NCI-H1436 treated with DMSO at 0.1 percent for 48 hours (cell line): ENCODE results near the gene ASNSD1.
A peak's percentile ranks its signal among the peaks of the same experiment; 100 is the strongest.
"Not testable (repeated sequence)": the region's sequence is repeated elsewhere in the genome, so short reads cannot be mapped to it uniquely, and the experiment has no call there.

Experiments
- DNase-seq: peaks from one replicate; lab custom pipeline; 2025; lab: John Stamatoyannopoulos, UW

The ASNSD1 gene

DNA sequence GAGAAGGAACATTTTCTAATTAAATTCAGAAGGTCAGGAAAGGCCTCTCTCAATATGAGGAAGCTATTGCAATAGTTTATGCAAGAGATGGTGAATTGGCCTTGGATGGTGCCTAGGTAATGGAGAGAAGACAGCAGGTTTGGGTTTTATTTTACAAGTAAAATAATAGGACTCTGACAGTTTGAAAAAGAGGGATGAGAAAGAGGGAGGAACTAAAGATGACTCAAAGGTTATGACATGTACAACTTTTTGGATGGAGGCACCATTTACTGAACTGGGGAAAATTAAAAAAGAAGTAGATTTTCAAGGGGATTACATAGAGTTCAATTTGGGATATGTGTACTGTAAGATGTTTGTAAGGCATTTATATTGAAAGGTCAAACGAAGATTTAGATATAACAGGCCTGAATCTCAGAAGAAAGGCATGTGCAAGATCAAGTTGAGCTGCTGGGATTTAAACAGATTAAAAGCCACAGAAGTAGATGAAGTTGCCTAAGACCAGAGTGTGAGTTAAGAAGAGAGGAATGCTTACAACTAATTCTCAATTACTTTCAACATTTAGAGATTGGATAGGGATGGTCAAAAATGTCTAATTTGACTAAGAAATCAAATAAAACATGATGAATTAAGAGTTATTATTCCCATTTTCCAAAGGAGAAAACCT, 12.3 kb upstream of the ASNSD1 start:
- no peak for DNase-seq

GRCh38 chr2:189651284-189651683, 10.0 kb upstream of the ASNSD1 start:
- no peak for DNase-seq

GRCh38 chr2:189653464-189653863, 7.8 kb upstream of the ASNSD1 start:
- not testable (repeated sequence) for DNase-seq

- DNase-seq = no peak
Observed at GRCh38 chr2:189654641-189655040, 6.6 kb upstream of the ASNSD1 start.

DNA sequence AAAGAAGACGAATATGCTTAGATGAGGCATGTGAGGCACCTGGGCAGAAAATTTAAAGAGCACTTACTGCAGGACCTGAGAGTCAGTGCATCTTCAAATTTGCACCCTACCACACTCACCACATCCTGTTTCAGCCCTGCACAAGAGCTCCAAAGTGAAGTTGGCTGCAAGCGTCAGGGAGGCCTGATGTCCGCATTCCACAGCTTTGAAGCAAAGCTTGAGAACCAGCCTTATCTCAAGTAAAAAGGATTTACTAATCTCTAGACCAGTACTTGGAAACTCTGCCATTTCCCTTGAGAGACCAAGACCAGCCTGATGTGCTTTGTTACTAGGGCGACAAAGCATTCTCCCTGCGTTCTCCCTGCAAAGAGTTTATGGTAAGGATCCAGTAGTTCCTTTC, 3.4 kb upstream of the ASNSD1 start:
- DNase-seq = no peak

- DNase-seq = no peak
Observed at GRCh38 chr2:189658306-189659212, 2.7 kb upstream of the ASNSD1 start.

- DNase-seq = no peak
Observed at GRCh38 chr2:189659734-189660133, 1.5 kb upstream of the ASNSD1 start.

DNA sequence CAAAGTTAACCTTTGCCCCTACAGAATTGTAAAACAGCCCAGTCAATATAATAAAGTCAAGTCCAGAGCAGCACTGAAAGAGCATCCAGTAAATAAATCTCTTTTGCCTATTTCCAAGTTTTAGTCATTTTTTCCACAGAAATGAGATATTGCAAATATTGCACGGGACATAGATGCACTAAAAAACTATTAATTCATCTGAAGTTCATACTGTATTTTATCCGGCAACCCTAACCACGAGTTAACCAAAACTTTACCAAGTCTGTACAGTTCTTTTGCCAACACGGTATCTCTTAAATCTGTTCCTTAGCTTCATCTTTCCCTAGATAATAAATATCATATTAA, 484 bp upstream of the ASNSD1 start:
- no peak for DNase-seq

GRCh38 chr2:189661957-189662321, 680 bp downstream of the ASNSD1 start:
- DNase-seq = no peak

DNA sequence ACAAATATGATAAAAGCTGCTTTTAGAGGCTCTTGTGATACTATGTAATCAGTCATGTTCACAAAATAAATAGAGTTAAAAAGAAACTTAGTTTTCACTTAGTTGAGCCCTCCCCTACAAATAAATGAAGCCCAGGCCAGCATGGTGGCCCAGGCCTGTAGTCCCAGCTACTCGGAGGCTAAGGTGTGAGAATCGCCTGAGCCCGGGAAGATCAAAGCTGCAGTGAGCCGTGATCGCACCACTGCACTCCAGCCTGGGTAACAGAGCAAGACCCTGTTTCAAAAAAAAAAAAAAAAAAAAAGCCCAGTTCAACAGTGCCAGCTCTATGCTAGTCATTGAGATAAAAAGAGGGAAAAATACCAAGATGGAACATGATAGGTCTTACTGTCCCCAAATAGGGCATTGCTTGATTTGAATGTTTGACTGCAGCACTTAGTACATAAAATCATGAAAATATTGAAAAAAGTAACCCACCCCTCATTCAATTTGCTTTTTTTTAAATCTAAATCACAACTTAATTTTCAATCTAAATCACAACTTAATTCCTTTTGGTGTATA, 1.5 kb downstream of the ASNSD1 start:
- DNase-seq = no peak

GRCh38 chr2:189663319-189663718, 2.1 kb downstream of the ASNSD1 start:
- not testable (repeated sequence) for DNase-seq

DNA sequence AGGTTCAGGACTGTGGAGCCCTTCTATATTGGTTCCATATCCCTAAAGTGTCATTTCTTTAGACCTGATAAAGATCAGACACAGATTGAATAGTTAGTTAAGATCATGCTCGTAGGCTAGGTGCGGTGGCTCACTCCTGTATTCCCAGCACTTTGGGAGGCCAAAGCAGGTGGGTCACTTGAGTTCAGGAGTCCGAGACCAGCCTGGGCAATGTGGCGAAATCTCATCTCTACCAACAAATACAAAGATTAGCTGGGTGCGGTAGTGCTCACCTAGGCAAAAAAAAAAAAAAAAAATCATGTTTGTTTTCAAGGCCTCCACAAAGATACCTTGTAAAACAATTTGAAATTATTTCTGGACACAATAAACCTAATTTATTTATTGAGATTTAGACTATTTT, 8.7 kb downstream of the ASNSD1 start:
- DNase-seq = no peak

DNA sequence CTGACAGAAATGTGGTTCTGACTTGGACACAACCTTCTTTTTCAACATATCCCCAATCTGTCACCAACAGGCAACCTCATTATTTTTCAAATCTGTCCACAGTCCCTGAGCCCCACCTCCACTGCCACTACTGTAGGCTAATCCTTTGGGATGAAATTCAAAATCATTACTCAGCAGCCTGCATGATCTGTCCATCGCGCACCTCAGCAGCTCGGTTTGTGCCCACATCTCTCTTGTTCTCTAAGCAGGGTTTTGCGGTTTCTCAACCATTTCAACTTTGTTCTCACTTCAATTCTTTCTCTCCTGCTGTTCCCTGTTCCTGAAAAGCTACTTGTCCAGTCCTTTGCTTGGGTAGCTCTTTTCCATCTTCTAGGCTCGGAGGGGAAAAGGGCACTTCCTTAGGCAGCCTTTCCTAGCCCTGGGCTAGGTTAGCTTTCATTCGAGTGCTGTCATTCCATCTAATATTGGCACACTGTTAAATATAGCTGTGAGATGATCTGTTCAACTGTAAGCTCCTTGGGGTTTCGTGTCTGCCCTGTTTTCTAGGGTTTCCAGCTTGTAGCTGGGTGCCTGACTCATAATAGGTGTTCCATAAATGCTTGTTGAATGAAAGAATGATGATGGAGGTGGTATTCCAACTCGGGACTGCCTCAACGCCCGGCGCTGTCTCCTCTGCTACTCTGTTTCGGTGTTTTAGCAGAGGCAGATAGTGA, 12.6 kb downstream of the ASNSD1 start:
- no peak for DNase-seq

- DNase-seq = peak; percentile 45
Observed at GRCh38 chr2:189674374-189675112, 13.3 kb downstream of the ASNSD1 start, which contains the start of gene ANKAR. ANKAR (plus strand) TSS chr2:189674670; CDS start chr2:189676491, 1,821 bp downstream.

- no peak for DNase-seq
Observed at GRCh38 chr2:189676471-189676870, 15.2 kb downstream of the ASNSD1 start.

DNA sequence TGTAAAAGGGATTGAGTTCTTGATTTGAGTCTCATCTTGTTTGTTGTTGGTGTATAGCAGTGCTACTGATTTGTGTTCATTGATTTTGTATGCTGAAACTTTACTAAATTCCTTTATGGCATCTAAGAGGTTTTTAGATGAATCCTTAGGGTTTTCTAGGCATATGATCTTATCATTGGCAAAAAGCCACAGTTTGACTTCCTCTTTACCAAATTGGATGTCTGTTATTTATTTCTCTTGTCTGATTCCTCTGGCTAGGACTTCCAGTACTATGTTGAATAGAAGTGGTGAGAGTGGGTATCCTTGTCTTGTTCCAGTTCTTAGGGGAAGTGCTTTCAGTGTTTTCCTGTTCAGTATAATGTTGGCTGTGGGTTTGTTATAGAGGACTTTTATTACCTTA, 18.0 kb downstream of the ASNSD1 start:
- no peak for DNase-seq

DNA sequence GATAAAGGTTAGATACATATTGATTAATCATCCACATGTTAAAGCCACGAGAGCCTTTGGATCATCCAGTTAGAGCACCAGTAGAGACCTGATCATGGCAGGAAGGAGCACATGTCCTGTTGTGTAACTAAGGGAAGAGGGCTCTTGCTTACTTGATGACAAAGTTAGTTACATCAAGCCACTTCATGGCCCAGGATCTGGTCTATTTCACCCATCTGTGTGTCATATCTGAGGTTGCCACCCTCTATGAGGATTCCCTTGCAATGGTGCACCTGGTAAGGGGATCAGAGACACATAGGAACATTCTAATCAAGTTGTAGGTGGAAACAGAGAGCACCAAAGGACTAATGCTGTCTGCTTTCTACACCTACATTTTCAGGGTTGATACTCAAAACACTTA, 19.9 kb downstream of the ASNSD1 start:
- no peak for DNase-seq

DNA sequence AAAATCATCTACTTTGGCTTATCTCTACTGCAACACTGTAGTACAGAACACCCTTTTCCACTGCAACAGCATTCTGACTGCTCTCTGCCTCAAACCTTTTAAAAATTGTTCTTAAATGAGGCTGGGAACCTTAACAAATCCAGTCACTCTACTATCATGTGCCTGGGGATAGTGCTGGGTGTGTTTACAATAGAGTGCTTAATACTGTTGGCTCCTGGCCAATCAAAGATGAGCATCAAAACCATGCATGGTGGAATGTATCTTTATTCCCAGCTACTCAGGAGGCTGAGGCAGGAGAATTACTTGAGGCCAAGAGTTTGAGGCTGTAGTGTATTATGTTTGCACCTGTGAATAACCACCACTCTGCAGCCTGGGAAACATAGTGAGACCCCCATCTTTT, 20.6 kb downstream of the ASNSD1 start:
- no peak for DNase-seq

DNA sequence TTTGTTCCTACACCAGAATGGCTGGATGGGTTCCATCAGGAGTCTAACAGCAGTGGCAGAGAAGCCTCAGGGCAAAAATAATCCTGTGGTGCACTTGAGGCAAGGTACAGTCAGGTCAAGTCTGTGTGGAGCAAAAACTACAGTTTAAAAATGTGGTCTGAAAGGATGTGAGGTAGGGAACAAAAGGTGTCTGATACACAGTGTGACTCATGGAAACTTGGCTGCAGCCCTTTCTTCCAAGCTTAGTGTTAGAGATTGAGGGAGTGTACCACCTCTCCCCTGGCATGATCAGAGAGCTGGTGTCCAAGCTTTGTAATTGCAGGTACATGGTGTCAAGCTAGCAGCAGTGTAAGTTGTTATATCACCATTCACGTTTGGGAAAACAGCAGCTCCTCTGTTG, 22.1 kb downstream of the ASNSD1 start:
- DNase-seq = no peak

DNA sequence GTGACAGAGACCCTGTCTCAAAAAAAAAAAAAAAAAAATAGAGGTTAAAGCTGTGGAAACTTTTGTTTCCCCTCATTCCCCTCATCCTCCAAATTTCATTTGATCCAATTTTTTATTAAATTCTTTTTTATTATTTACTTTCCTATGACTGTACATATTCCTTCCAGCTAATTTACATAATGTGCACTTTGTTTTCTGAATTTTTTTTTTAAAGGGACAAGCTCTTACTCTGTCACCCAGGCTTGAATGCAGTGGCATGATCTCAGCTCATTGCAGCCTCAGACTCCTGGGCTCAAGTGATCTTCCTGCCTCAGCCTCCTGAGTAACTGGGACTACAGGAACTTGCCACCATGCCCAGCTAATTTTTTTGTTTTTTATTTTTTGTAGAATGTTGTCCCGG, 23.6 kb downstream of the ASNSD1 start:
- DNase-seq = no peak

DNA sequence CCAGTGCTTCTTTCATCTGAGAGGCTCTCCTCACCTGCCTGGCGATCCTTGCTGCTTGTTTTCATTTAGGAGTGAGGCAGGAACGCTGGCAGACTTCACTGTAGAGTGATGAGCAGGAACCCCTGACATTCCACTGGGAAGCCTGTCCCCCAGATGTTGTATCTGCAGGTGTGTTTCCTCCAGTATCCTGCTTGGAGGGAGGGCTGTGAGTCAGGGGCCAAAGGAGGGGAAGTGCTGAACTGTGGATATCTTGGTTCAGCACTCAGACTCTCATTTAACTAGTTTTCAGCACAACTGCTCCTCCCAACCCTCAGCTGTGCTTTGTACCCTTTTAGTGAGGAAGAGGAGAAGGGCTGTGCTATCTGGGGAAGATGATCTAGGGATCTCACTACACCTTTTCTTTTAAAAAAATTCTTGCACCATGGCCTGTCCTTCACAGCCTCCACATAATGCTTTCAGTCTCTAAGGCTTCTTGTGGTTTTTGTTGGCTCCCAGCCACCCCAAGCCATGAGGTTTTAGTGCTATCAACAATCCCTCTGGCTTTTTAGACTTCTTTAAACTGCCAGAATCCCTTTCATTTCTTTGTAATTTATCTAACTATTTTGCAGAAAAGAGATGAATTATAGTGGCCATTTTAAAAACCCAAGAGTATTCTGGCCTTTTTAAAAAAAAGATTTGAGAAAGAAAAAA, 24.4 kb downstream of the ASNSD1 start:
- no peak for DNase-seq
